Measurements from ENCODE around the gene GFAP.

GFAP gene

GRCh38 chr17:44914148-44914547 is 1.2 kb downstream of the GFAP start:
- no peak for DNase-seq (ENCODE audit: low read depth)

GRCh38 chr17:44913676-44914075 is 1.6 kb downstream of the GFAP start:
- DNase-seq (ENCODE audit: low read depth): no peak

- DNase-seq (ENCODE audit: low read depth): no peak
Observed at GRCh38 chr17:44912763-44913544, 2.3 kb downstream of the GFAP start.

GRCh38 chr17:44911133-44912001 is 3.9 kb downstream of the GFAP start:
- no peak for DNase-seq (ENCODE audit: low read depth)

GRCh38 chr17:44910231-44911106 is 4.8 kb downstream of the GFAP start:
- no peak for DNase-seq (ENCODE audit: low read depth)

- no peak for DNase-seq (ENCODE audit: low read depth)
Observed at GRCh38 chr17:44909681-44910144, 5.6 kb downstream of the GFAP start.

GRCh38 chr17:44908761-44909326 is 6.5 kb downstream of the GFAP start:
- DNase-seq (ENCODE audit: low read depth): no peak

- DNase-seq (ENCODE audit: low read depth): no peak
Observed at GRCh38 chr17:44907729-44908470, 7.4 kb downstream of the GFAP start.

GRCh38 chr17:44906763-44907728 is 8.3 kb downstream of the GFAP start:
- DNase-seq (ENCODE audit: low read depth): no peak

- DNase-seq (ENCODE audit: low read depth): no peak
Observed at GRCh38 chr17:44906010-44906646, 9.2 kb downstream of the GFAP start.

GRCh38 chr17:44905006-44906000 is 10.0 kb downstream of the GFAP start:
- DNase-seq (ENCODE audit: low read depth): no peak

- no peak for DNase-seq (ENCODE audit: low read depth)
Observed at GRCh38 chr17:44904001-44904984, 11.0 kb downstream of the GFAP start.

- DNase-seq (ENCODE audit: low read depth): no peak
Observed at GRCh38 chr17:44903012-44903685, 12.2 kb downstream of the GFAP start.

GRCh38 chr17:44902135-44902760 is 13.1 kb downstream of the GFAP start:
- no peak for DNase-seq (ENCODE audit: low read depth)

GRCh38 chr17:44901411-44901921 is 13.8 kb downstream of the GFAP start:
- no peak for DNase-seq (ENCODE audit: low read depth)

- no peak for DNase-seq (ENCODE audit: low read depth)
Observed at GRCh38 chr17:44900894-44901293, 14.4 kb downstream of the GFAP start.

Measured in stimulated activated CD8-positive, alpha-beta memory T cell treated with anti-CD3 and anti-CD28 coated beads, Interleukin-15, amount 100 ng/mL, for 1 hour (primary cell).